WTC11 (cell line): Measurements from ENCODE around the gene ACY1. TPM values are rescaled to one million over a fixed set of nuclear protein-coding genes. Genes with fewer than 3 reads are reported as not detected.

ENCODE experiments used
- ATAC-seq: fragments of 200-7000 bp; cut with Tn5 transposase; 2 replicates; pipeline ENCODE4 v1.10.0; 2021; ENCODE audit warnings: mild to moderate bottlenecking, moderate library complexity
- CTCF ChIA-PET: fragments of 300-600 bp; sonication (Branson Sonifier 250); formaldehyde crosslinking; loops from one replicate; lab custom pipeline; 2021; ENCODE audit warnings: antibody characterized with exemption; lab: Charles Lee
- POLR2A ChIA-PET: fragments of 350-600 bp; sonication (Branson Sonifier 250); formaldehyde crosslinking; loops from one replicate; lab custom pipeline; 2021; ENCODE audit warnings: antibody characterized with exemption; lab: Charles Lee
- DNase-seq: peaks from one replicate; pipeline ENCODE4 v3.0.0; 2021; ENCODE audit warnings: low spot score
- H3K27ac Mint-ChIP-seq: 2 replicates; pipeline ENCODE4 v1.8.0; 2021; ENCODE audit warnings: mixed read lengths
- H3K27me3 Mint-ChIP-seq: 2 replicates; pipeline ENCODE4 v1.8.0; 2021; ENCODE audit warnings: low read depth, mild to moderate bottlenecking, moderate library complexity, mixed read lengths
- H3K36me3 Mint-ChIP-seq: 2 replicates; pipeline ENCODE4 v1.8.0; 2021; ENCODE audit warnings: mixed read lengths
- H3K4me1 Mint-ChIP-seq: 2 replicates; pipeline ENCODE4 v1.8.0; 2022; ENCODE audit warnings: mixed read lengths
- H3K4me3 Mint-ChIP-seq: 2 replicates; pipeline ENCODE4 v1.8.0; 2021; ENCODE audit warnings: mild to moderate bottlenecking, moderate library complexity, mixed read lengths
- H3K9me3 Mint-ChIP-seq: 2 replicates; pipeline ENCODE4 v1.8.0; 2021; ENCODE audit warnings: mixed read lengths
- ATF1 ChIP-seq: sonication (generic); formaldehyde crosslinking; IDR thresholded peaks from 2 replicates; pipeline ENCODE4 v1.8.1; 2023; ENCODE audit warnings: mild to moderate bottlenecking, moderate library complexity, missing genetic modification reagents
- E2F4 ChIP-seq: sonication (generic); formaldehyde crosslinking; IDR thresholded peaks from 2 replicates; pipeline ENCODE4 v1.8.1; 2022; ENCODE audit warnings: low read depth, mild to moderate bottlenecking, moderate library complexity, missing genetic modification reagents, borderline replicate concordance
- FOXK1 ChIP-seq: sonication (generic); formaldehyde crosslinking; IDR thresholded peaks from 2 replicates; pipeline ENCODE4 v1.8.0; 2022; ENCODE audit warnings: mild to moderate bottlenecking, moderate library complexity, missing genetic modification reagents
- GRHL2 ChIP-seq: fragments of 250-450 bp; sonication (Bioruptor Pico); IDR thresholded peaks from 2 replicates; pipeline ENCODE4 v1.8.0; 2022; ENCODE audit warnings: mild to moderate bottlenecking, moderate library complexity; ENCODE audit not compliant: insufficient replicate concordance, severe bottlenecking
- IRF2 ChIP-seq: sonication (generic); formaldehyde crosslinking; IDR thresholded peaks from 2 replicates; pipeline ENCODE4 v1.8.0; 2022; ENCODE audit warnings: low read depth, missing genetic modification reagents, borderline replicate concordance
- MLX ChIP-seq: sonication (generic); formaldehyde crosslinking; IDR thresholded peaks from 2 replicates; pipeline ENCODE4 v1.8.1; 2023; ENCODE audit warnings: mild to moderate bottlenecking, missing genetic modification reagents, moderate library complexity
- MYBL2 ChIP-seq: sonication (generic); formaldehyde crosslinking; IDR thresholded peaks from 2 replicates; pipeline ENCODE4 v1.8.1; 2023; ENCODE audit warnings: mild to moderate bottlenecking, moderate library complexity, missing genetic modification reagents
- NFE2L1 ChIP-seq: sonication (generic); formaldehyde crosslinking; IDR thresholded peaks from 2 replicates; pipeline ENCODE4 v1.8.1; 2023; ENCODE audit warnings: missing genetic modification reagents
- PRDM15 ChIP-seq: sonication (generic); formaldehyde crosslinking; IDR thresholded peaks from 2 replicates; pipeline ENCODE4 v1.8.0; 2022; ENCODE audit warnings: missing genetic modification reagents
- RORB ChIP-seq: fragments of 250-450 bp; sonication (Bioruptor Pico); IDR thresholded peaks from 2 replicates; pipeline ENCODE4 v1.9.0; 2021; ENCODE audit warnings: mild to moderate bottlenecking
- TEAD4 ChIP-seq: sonication (generic); formaldehyde crosslinking; IDR thresholded peaks from 2 replicates; pipeline ENCODE4 v1.8.0; 2022; ENCODE audit warnings: mild to moderate bottlenecking, missing genetic modification reagents
- ZNF423 ChIP-seq: fragments of 250-450 bp; sonication (Bioruptor Pico); IDR thresholded peaks from 2 replicates; pipeline ENCODE4 v2.1.2; 2022; ENCODE audit warnings: mild to moderate bottlenecking, moderate library complexity
- total RNA-seq: library from RNA; stranded (reverse); gene quantifications from 3 replicates; pipeline ENCODE4 v1.2.3, GENCODE V29; 2021
- TF ChIP-seq, protein P1 (sequence below): fragments of 250-450 bp; sonication (Bioruptor Pico); IDR thresholded peaks from 2 replicates; pipeline ENCODE4 v1.8.0; 2021; ENCODE audit warnings: mild to moderate bottlenecking
- TF ChIP-seq, protein P2 (sequence below): sonication (generic); formaldehyde crosslinking; IDR thresholded peaks from 2 replicates; pipeline ENCODE4 v1.8.1; 2022; ENCODE audit warnings: mild to moderate bottlenecking, missing genetic modification reagents, moderate library complexity, borderline replicate concordance

The ACY1 gene
- total RNA-seq, 1 experiment from 2014 or later, result 53.8 TPM

DNA sequence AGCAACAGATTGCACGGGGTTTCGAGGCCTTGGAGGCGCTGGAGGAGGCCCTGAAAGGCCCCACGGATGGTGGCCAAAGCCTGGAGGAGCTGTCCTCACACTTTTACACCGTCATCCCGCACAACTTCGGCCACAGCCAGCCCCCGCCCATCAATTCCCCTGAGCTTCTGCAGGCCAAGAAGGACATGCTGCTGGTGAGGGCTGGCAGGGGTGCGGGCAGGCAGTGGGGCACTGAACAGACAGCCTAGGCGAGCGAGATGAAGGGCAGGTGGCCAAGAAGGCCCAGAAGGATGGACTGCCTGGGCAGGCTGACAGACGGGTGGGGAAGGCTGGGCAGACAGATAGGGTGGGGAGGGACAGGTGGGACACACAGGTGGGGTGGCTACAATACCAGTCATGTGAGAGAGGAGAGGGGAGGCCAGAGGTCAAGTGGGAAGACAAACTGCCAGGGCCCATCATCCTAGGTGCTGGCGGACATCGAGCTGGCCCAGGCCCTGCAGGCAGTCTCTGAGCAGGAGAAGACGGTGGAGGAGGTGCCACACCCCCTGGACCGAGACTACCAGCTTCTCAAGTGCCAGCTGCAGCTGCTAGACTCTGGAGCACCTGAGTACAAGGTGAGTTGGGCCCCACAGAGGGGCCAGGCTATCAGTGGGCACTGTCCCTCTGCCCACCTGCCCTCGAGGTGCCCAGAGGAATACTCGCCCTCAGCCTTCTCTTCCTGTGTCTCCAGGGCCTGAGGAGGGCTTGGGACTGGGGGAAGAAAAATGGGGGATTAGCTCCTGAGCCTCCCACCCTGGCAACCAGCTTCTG is 38.1 kb upstream of the ACY1 start (continued):
- TF ChIP-seq PRDM15 (CRISPR knock-in tag), result no peak

GRCh38 chr3:51945926-51946705 is 37.2 kb upstream of the ACY1 start:
- H3K36me3 Mint-ChIP-seq, result no peaks in the 10 kb centered on the region
- CTCF ChIA-PET, result interaction anchor here (0.5 to 1.4 kb wide), 5 partner anchors 8 to 273 kb away, joined by 3 to 4 read pairs (median 3); partner anchors contain the start of genes ABHD14B and ACY1
- H3K4me1 Mint-ChIP-seq, result peaks cover 7% of the 10 kb centered on the region
- no peaks in the 10 kb centered on the region for H3K9me3 Mint-ChIP-seq
- no peak for DNase-seq
- H3K27ac Mint-ChIP-seq, result no peak overlapping the region
- TF ChIP-seq GRHL2 (CRISPR knock-in tag) (no peak), RORB (CRISPR knock-in tag) (no peak), MLX (no peak), MYBL2 (CRISPR knock-in tag) (no peak), ZNF423 (no peak), NFE2L1 (CRISPR knock-in tag) (no peak), TEAD4 (CRISPR knock-in tag) (no peak), ATF1 (CRISPR knock-in tag) (no peak), IRF2 (CRISPR knock-in tag) (no peak), E2F4 (CRISPR knock-in tag) (no peak), FOXK1 (no peak)
- TF ChIP-seq, protein P1, sequence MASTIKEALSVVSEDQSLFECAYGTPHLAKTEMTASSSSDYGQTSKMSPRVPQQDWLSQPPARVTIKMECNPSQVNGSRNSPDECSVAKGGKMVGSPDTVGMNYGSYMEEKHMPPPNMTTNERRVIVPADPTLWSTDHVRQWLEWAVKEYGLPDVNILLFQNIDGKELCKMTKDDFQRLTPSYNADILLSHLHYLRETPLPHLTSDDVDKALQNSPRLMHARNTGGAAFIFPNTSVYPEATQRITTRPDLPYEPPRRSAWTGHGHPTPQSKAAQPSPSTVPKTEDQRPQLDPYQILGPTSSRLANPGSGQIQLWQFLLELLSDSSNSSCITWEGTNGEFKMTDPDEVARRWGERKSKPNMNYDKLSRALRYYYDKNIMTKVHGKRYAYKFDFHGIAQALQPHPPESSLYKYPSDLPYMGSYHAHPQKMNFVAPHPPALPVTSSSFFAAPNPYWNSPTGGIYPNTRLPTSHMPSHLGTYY, result no peak
- TF ChIP-seq, protein P2, sequence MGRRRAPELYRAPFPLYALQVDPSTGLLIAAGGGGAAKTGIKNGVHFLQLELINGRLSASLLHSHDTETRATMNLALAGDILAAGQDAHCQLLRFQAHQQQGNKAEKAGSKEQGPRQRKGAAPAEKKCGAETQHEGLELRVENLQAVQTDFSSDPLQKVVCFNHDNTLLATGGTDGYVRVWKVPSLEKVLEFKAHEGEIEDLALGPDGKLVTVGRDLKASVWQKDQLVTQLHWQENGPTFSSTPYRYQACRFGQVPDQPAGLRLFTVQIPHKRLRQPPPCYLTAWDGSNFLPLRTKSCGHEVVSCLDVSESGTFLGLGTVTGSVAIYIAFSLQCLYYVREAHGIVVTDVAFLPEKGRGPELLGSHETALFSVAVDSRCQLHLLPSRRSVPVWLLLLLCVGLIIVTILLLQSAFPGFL (CRISPR knock-in tag), result no peak
- H3K27me3 Mint-ChIP-seq, result peaks cover 22% of the 10 kb centered on the region
- no peak overlapping the region for H3K4me3 Mint-ChIP-seq
- POLR2A ChIA-PET, result no interaction called here
- no peak for ATAC-seq
